H1 (cell line): ENCODE results near the gene IFITM10. TPM values are rescaled to one million over a fixed set of nuclear protein-coding genes. Genes with fewer than 3 reads are reported as not detected.

ENCODE experiments used
- CTCF ChIA-PET: fragments of 300-600 bp; sonication (Branson Sonifier 250); formaldehyde crosslinking; loops from one replicate; lab custom pipeline; 2021; ENCODE audit not compliant: partially characterized antibody; lab: Charles Lee
- POLR2A ChIA-PET: fragments of 300-600 bp; sonication (Branson Sonifier 250); formaldehyde crosslinking; loops from one replicate; lab custom pipeline; 2021; ENCODE audit warnings: inconsistent platforms; ENCODE audit not compliant: partially characterized antibody; lab: Charles Lee
- DNase-seq, 2 experiments: peaks; one replicate each; pipeline versions ENCODE4 v3.0.0 to v3.0.0-alpha.2; 2010 to 2022; ENCODE audit warnings: low spot score in 2 of 2, low read depth in 1 of 2, mixed read lengths in 1 of 2
- FAIRE-seq: peaks from 2 replicates; lab custom pipeline; 2011; peaks lifted over from hg19 to GRCh38; lab: Jason Lieb, UNC
- H2AFZ ChIP-seq: 2 replicates; pipeline ENCODE4 v1.8.1; 2012; ENCODE audit warnings: low read length, inconsistent platforms
- H2AK5ac ChIP-seq: 2 replicates; pipeline ENCODE4 v1.6.1; 2013; ENCODE audit warnings: low read depth, low read length
- H2BK120ac ChIP-seq: replicated peaks from 2 replicates; pipeline ENCODE3; 2013; ENCODE audit warnings: low read depth, low read length, inconsistent platforms
- H2BK12ac ChIP-seq: 2 replicates; pipeline ENCODE4 v1.6.1; 2013; ENCODE audit warnings: low read depth, low read length
- H2BK15ac ChIP-seq: 2 replicates; pipeline ENCODE4 v1.6.1; 2013; ENCODE audit warnings: low read length
- H2BK20ac ChIP-seq: 2 replicates; pipeline ENCODE4 v1.6.1; 2013; ENCODE audit warnings: low read length
- H2BK5ac ChIP-seq: 2 replicates; pipeline ENCODE4 v1.6.1; 2013; ENCODE audit warnings: low read depth, low read length
- H3K14ac ChIP-seq: 2 replicates; pipeline ENCODE4 v1.6.1; 2013; ENCODE audit warnings: inconsistent platforms; ENCODE audit not compliant: insufficient read length
- H3K18ac ChIP-seq: 2 replicates; pipeline ENCODE4 v1.6.1; 2013; ENCODE audit warnings: low read length; ENCODE audit errors: extremely low read depth
- H3K23ac ChIP-seq: 2 replicates; pipeline ENCODE4 v1.6.1; 2013; ENCODE audit warnings: inconsistent platforms; ENCODE audit not compliant: insufficient read length
- H3K23me2 ChIP-seq: 2 replicates; pipeline ENCODE4 v1.6.1; 2013; ENCODE audit warnings: low read depth, low read length
- H3K27ac ChIP-seq: 2 replicates; pipeline ENCODE4 v1.6.1; 2011; ENCODE audit warnings: low read depth, low read length, inconsistent platforms
- H3K27me3 ChIP-seq, 4 experiments: replicated peaks in 1 of 4; 1 replicate in 1 of 4; 2 replicates in 3 of 4; pipeline versions ENCODE4 v1.6.1 to v1.8.1; 2011 to 2013; ENCODE audit warnings: low read length in 3 of 4, mild to moderate bottlenecking in 3 of 4, inconsistent platforms in 2 of 4, mixed read lengths in 2 of 4, moderate library complexity in 1 of 4; ENCODE audit not compliant: control insufficient read depth in 3 of 4, insufficient read depth in 3 of 4; ENCODE audit errors: extremely low read depth in 1 of 4
- H3K36me3 ChIP-seq, 4 experiments: 2 replicates each; pipeline versions ENCODE4 v1.6.1 to v1.8.1; 2011 to 2013; ENCODE audit warnings: mild to moderate bottlenecking in 4 of 4, low read length in 3 of 4, moderate library complexity in 2 of 4, control low read depth in 1 of 4, inconsistent platforms in 1 of 4; ENCODE audit not compliant: insufficient read depth in 4 of 4, control insufficient read depth in 2 of 4
- H3K4ac ChIP-seq: replicated peaks from 2 replicates; pipeline ENCODE3; 2013; ENCODE audit warnings: low read length, low read depth, mixed read lengths, inconsistent platforms; ENCODE audit not compliant: insufficient read length
- H3K4me1 ChIP-seq, 4 experiments: replicated peaks in 1 of 4; 1 replicate in 1 of 4; 2 replicates in 3 of 4; pipeline versions ENCODE4 v1.6.1 to v1.8.1; 2011 to 2013; ENCODE audit warnings: low read length in 3 of 4, inconsistent platforms in 2 of 4, mixed read lengths in 1 of 4; ENCODE audit not compliant: insufficient read depth in 4 of 4, control insufficient read depth in 3 of 4
- H3K4me2 ChIP-seq, 2 experiments: 2 replicates each; pipeline versions ENCODE4 v1.6.1 to v1.8.1; 2011 to 2013; ENCODE audit warnings: low read depth in 2 of 2, low read length in 2 of 2, control low read depth in 1 of 2, inconsistent platforms in 1 of 2, mild to moderate bottlenecking in 1 of 2; ENCODE audit not compliant: insufficient read depth in 1 of 2
- H3K4me3 ChIP-seq, 4 experiments: fragments of 200-600, 300-600 bp in 1 of 4; sonication (generic), shearing (Covaris generic), sonication (Bioruptor Twin) in 1 of 4; 2 replicates each; pipeline versions ENCODE4 v1.5.1 to v1.8.1; 2011 to 2016; ENCODE audit warnings: low read length in 4 of 4, low read depth in 3 of 4, control low read depth in 2 of 4, inconsistent platforms in 2 of 4, mild to moderate bottlenecking in 2 of 4, mixed read lengths in 1 of 4, moderate library complexity in 1 of 4; ENCODE audit not compliant: insufficient read depth in 2 of 4; ENCODE audit errors: extremely low read depth in 1 of 4
- H3K56ac ChIP-seq: replicated peaks from 2 replicates; pipeline ENCODE3; 2013; ENCODE audit warnings: low read depth, mild to moderate bottlenecking, mixed read lengths, low read length, inconsistent platforms; ENCODE audit not compliant: insufficient read length
- H3K79me1 ChIP-seq: 2 replicates; pipeline ENCODE4 v1.6.1; 2013; ENCODE audit warnings: low read depth, low read length, control low read depth
- H3K79me2 ChIP-seq, 2 experiments: 2 replicates each; pipeline versions ENCODE4 v1.6.1 to v1.8.1; 2012 to 2013; ENCODE audit warnings: low read length in 2 of 2, mild to moderate bottlenecking in 2 of 2, inconsistent platforms in 1 of 2; ENCODE audit not compliant: insufficient read depth in 2 of 2, control insufficient read depth in 1 of 2
- H3K9ac ChIP-seq, 4 experiments: replicated peaks in 1 of 4; 1 replicate in 1 of 4; 2 replicates in 3 of 4; pipeline versions ENCODE4 v1.6.1 to v1.8.1; 2011 to 2013; ENCODE audit warnings: low read depth in 3 of 4, low read length in 3 of 4, control low read depth in 2 of 4, mild to moderate bottlenecking in 2 of 4, moderate library complexity in 2 of 4, inconsistent platforms in 1 of 4; ENCODE audit errors: extremely low read depth in 1 of 4
- H3K9me3 ChIP-seq, 2 experiments: 2 replicates each; pipeline versions ENCODE4 v1.6.1 to v1.8.1; 2012 to 2013; ENCODE audit warnings: mild to moderate bottlenecking in 2 of 2, moderate library complexity in 2 of 2, control low read depth in 1 of 2, inconsistent platforms in 1 of 2, low read depth in 1 of 2, low read length in 1 of 2, mixed read lengths in 1 of 2; ENCODE audit not compliant: insufficient read depth in 2 of 2
- H4K20me1 ChIP-seq, 2 experiments: replicated peaks in 1 of 2; 2 replicates each; pipeline versions ENCODE3 to v1.8.1; 2011 to 2013; ENCODE audit warnings: inconsistent platforms in 2 of 2, low read length in 2 of 2, mild to moderate bottlenecking in 1 of 2; ENCODE audit not compliant: insufficient read depth in 2 of 2, control insufficient read depth in 1 of 2
- H4K5ac ChIP-seq: 2 replicates; pipeline ENCODE4 v1.6.1; 2013; ENCODE audit warnings: low read length, low read depth, mixed read lengths, inconsistent platforms; ENCODE audit not compliant: insufficient read length
- H4K8ac ChIP-seq: 2 replicates; pipeline ENCODE4 v1.8.0; 2013; ENCODE audit warnings: mild to moderate bottlenecking, moderate library complexity, low read length, inconsistent platforms; ENCODE audit not compliant: insufficient read depth; ENCODE audit errors: extremely low read depth
- H4K91ac ChIP-seq: replicated peaks from 2 replicates; pipeline ENCODE3; 2013; ENCODE audit warnings: low read length, mixed read lengths, inconsistent platforms; ENCODE audit not compliant: insufficient read length
- ASH2L ChIP-seq: fragments of 200-600, 300-600 bp; sonication (generic); IDR thresholded peaks from one replicate; pipeline ENCODE4 v1.7.1; 2017; ENCODE audit warnings: low read length
- CHD2 ChIP-seq: IDR thresholded peaks from 2 replicates; pipeline ENCODE4 v1.6.1; 2012; ENCODE audit warnings: low read length, improper control_type of control experiment
- EP300 ChIP-seq, 2 experiments: IDR thresholded peaks; 1 replicate in 1 of 2; 2 replicates in 1 of 2; pipeline ENCODE4 v1.6.1; 2011 to 2012; ENCODE audit warnings: low read depth in 2 of 2, low read length in 2 of 2, mild to moderate bottlenecking in 2 of 2, borderline replicate concordance in 1 of 2, inconsistent platforms in 1 of 2, moderate library complexity in 1 of 2
- HDAC6 ChIP-seq: IDR thresholded peaks from one replicate; pipeline ENCODE4 v1.7.1; 2012; ENCODE audit warnings: low read depth, mild to moderate bottlenecking, inconsistent platforms, low read length, moderate library complexity
- KDM5A ChIP-seq: fragments of 200-600 bp; IDR thresholded peaks from 2 replicates; pipeline ENCODE4 v1.7.1; 2012; ENCODE audit warnings: mild to moderate bottlenecking, low read length, inconsistent platforms, mixed read lengths
- NANOG ChIP-seq: IDR thresholded peaks from 2 replicates; pipeline ENCODE4 v1.6.1; 2011; ENCODE audit warnings: low read length, low read depth, mild to moderate bottlenecking, inconsistent platforms; ENCODE audit not compliant: insufficient read depth, poor library complexity, severe bottlenecking
- TBP ChIP-seq: IDR thresholded peaks from 2 replicates; pipeline ENCODE4 v1.6.1; 2011; ENCODE audit warnings: low read depth, low read length, improper control_type of control experiment
- WGBS, 2 experiments: shearing (Covaris generic) in 1 of 2; methylation state at CpG; one replicate each; pipeline versions ENCODE4 v1.1.6 to v1.1.7; 2013 to 2015; ENCODE audit warnings: low lambda C conversion rate in 2 of 2, mixed read lengths in 2 of 2, inconsistent platforms in 1 of 2, low coverage in 1 of 2, missing lambda C conversion rate in 1 of 2; ENCODE audit not compliant: insufficient replicate concordance in 2 of 2, insufficient coverage in 1 of 2, insufficient read length in 1 of 2; ENCODE audit errors: extremely low coverage in 1 of 2, missing lambda C conversion rate in 1 of 2; 5-methylcytosine and 5-hydroxymethylcytosine counted together
- polyA plus RNA-seq, 7 experiments: library from polyadenylated mRNA; depleted of rRNA in 3 of 7; stranded (reverse) in 5 of 7; unstranded in 2 of 7; fragments of >200 nt in 5 of 7; fragments of 200-250 nt in 2 of 7; gene quantifications; 1 replicate in 5 of 7; 2 replicates in 1 of 7; 4 replicates in 1 of 7; pipeline versions ENCODE4 v1.2.1 to v1.2.3, GENCODE V29; 2011 to 2013; ENCODE audit warnings: missing spikeins in 2 of 7, mixed read lengths in 2 of 7
- total RNA-seq: library from RNA; stranded (reverse); fragmentation: NEBNext Ultra II Directional; extraction: Animal tissue kit (Norgen Biotek cat#: 25700); gene quantifications from 2 replicates; pipeline ENCODE4 v1.2.1, GENCODE V29; 2021
- TF ChIP-seq, protein P1 (sequence below), 3 experiments: IDR thresholded peaks; 1 replicate in 2 of 3; 2 replicates in 1 of 3; pipeline versions ENCODE4 v1.5.1 to v1.6.1; 2011; ENCODE audit warnings: low read length in 3 of 3, mild to moderate bottlenecking in 3 of 3, inconsistent platforms in 2 of 3, low read depth in 1 of 3, moderate library complexity in 1 of 3; ENCODE audit not compliant: insufficient read depth in 1 of 3; ENCODE audit errors: control extremely low read depth in 1 of 3

Gene IFITM10
- total and polyA plus RNA-seq, 2 of the 8 experiments (the other 6 are each of a cell fraction or from before 2014, with no cell fraction given) = 0.08 to 0.22 TPM

- POLR2A ChIA-PET = interaction anchor here (1.0 to 1.6 kb wide), 4 partner anchors 42 to 457 kb away, joined by 3 to 4 read pairs (median 3); no protein-coding TSS in a partner anchor
- peak overlapping the region; percentile 43 to 76; a peak in 3 of 4 replicates for H3K4me2 ChIP-seq
- TF ChIP-seq EP300 (IDR thresholded peaks at IDR 0.05; ENCODE audit: borderline replicate concordance in 1 of 2, low read depth in 2 of 2, low read length in 2 of 2) = peak in 1 of 2 experiments; percentile 49; a peak in 1 of 3 replicates
- no peak for TF ChIP-seq HDAC6
- no peak for TF ChIP-seq KDM5A
- TF ChIP-seq NANOG = no peak
- TF ChIP-seq, protein P1, sequence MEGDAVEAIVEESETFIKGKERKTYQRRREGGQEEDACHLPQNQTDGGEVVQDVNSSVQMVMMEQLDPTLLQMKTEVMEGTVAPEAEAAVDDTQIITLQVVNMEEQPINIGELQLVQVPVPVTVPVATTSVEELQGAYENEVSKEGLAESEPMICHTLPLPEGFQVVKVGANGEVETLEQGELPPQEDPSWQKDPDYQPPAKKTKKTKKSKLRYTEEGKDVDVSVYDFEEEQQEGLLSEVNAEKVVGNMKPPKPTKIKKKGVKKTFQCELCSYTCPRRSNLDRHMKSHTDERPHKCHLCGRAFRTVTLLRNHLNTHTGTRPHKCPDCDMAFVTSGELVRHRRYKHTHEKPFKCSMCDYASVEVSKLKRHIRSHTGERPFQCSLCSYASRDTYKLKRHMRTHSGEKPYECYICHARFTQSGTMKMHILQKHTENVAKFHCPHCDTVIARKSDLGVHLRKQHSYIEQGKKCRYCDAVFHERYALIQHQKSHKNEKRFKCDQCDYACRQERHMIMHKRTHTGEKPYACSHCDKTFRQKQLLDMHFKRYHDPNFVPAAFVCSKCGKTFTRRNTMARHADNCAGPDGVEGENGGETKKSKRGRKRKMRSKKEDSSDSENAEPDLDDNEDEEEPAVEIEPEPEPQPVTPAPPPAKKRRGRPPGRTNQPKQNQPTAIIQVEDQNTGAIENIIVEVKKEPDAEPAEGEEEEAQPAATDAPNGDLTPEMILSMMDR (IDR thresholded peaks at IDR 0.05; ENCODE audit: control extremely low read depth in 1 of 3, insufficient read depth in 1 of 3, low read depth in 1 of 3, low read length in 3 of 3) = peak; percentile 81 to 97 (median 86)
- no peak for TF ChIP-seq CHD2
- no peak for TF ChIP-seq ASH2L
- TF ChIP-seq TBP = no peak
Measured at GRCh38 chr11:1694064-1694845, 56.1 kb downstream of the IFITM10 start.

More at GRCh38 chr11:1694064-1694845, 56.1 kb downstream of the IFITM10 start:
- H2BK15ac ChIP-seq = no peak overlapping the region
- H3K79me2 ChIP-seq = no peaks in the 10 kb centered on the region
- H3K27ac ChIP-seq = no peak overlapping the region
- no peaks in the 10 kb centered on the region for H3K36me3 ChIP-seq
- no peaks in the 10 kb centered on the region for H4K20me1 ChIP-seq
- H3K4me1 ChIP-seq = peaks cover 0 to 10% (median 3%) of the 10 kb centered on the region in 4 experiments; a peak in 3 of 7 replicates
- peak overlapping the region; percentile 90; the same call in 1 of the 2 replicates for H3K18ac ChIP-seq
- H3K23me2 ChIP-seq = no peaks in the 10 kb centered on the region; the same call in 1 of the 2 replicates
- H3K56ac ChIP-seq = no peak overlapping the region
- peak overlapping the region; percentile 10 for H4K91ac ChIP-seq
- H2BK12ac ChIP-seq = no peak overlapping the region
- no peak overlapping the region for H2BK120ac ChIP-seq
- peak overlapping the region in 3 of 4 experiments; percentile 29 to 59 (median 45); a peak in 3 of 8 replicates for H3K4me3 ChIP-seq
- peak overlapping the region; percentile 19 for H4K5ac ChIP-seq
- H2AFZ ChIP-seq = no peak overlapping the region
- no peak overlapping the region for H2BK20ac ChIP-seq
- H2AK5ac ChIP-seq = no peak overlapping the region
- H3K9ac ChIP-seq = no peak overlapping the region; a peak in 2 of 7 replicates
- no peaks in the 10 kb centered on the region for H3K9me3 ChIP-seq
- 0 out of 2 replicates have a peak overlapping the region, but pooled peaks have one; percentile 37 for H2BK5ac ChIP-seq
- no peaks in the 10 kb centered on the region for H3K79me1 ChIP-seq
- H3K23ac ChIP-seq = no peak overlapping the region
- peaks cover 0 to 7% (median 0%) of the 10 kb centered on the region in 4 experiments; a peak in 3 of 7 replicates for H3K27me3 ChIP-seq
- FAIRE-seq = no peak
- WGBS, 2 experiments = 66% methylated on average over 29 of the region's 45 CpGs; no CpG with 5 or more reads in 1 of the 2 experiments
- DNase-seq = peak; percentile 84 to 98
- no peak overlapping the region for H3K14ac ChIP-seq
- H3K4ac ChIP-seq = no peak overlapping the region
- H4K8ac ChIP-seq = peak overlapping the region; percentile 28
- CTCF ChIA-PET = interaction anchor here (0.7 to 6.9 kb wide), 83 partner anchors 7 to 724 kb away, joined by 3 to 255 read pairs (median 5); partner anchors contain the start of genes LSP1, SYT8 and TNNI2
